M059J (cell line): Measurements from ENCODE around the gene PLD4. TPM values are rescaled to one million over a fixed set of nuclear protein-coding genes. Genes with fewer than 3 reads are reported as not detected.
"Not testable (repeated sequence)": the region's sequence is repeated elsewhere in the genome, so short reads cannot be mapped to it uniquely, and the experiment has no call there.

ENCODE experiments used
- DNase-seq: peaks from one replicate; pipeline ENCODE4 v3.0.0-alpha.2; 2012; ENCODE audit warnings: low read depth
- total RNA-seq: library from RNA; depleted of rRNA; stranded (reverse); fragments of >200 nt; shearing (Covaris generic); gene quantifications from 2 replicates; pipeline ENCODE4 v1.2.3, GENCODE V29; 2014; rRNA removed

PLD4 gene
- not detected in 2 replicates for total RNA-seq

- DNase-seq, result peak; percentile 43
These were observed at the start of gene PLD4 for GRCh38 chr14:104924421-104925213. PLD4 (plus strand) TSS chr14:104924879; CDS start chr14:104927141, 2,262 bp downstream.

DNA sequence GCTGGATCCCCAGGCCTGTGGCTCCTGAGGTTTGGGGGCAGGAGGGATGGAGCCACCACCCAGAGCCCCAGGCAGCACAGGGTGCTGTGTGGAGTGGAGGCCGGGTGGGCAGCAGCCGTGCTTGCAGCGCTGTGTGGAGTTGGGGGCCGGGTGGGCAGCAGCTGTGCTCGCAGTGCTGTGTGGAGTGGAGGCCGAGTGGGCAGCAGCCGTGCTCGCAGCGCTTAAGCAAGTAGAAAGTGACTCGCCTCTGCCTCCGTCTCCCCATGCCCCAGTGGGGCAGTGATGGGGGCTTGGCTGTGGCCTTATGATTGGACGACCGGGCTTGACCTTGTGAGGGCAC, 49.3 kb upstream of the PLD4 start:
- no peak for DNase-seq

- DNase-seq, result no peak
These were observed 48.9 kb upstream of the PLD4 start for GRCh38 chr14:104875811-104876210.

DNA sequence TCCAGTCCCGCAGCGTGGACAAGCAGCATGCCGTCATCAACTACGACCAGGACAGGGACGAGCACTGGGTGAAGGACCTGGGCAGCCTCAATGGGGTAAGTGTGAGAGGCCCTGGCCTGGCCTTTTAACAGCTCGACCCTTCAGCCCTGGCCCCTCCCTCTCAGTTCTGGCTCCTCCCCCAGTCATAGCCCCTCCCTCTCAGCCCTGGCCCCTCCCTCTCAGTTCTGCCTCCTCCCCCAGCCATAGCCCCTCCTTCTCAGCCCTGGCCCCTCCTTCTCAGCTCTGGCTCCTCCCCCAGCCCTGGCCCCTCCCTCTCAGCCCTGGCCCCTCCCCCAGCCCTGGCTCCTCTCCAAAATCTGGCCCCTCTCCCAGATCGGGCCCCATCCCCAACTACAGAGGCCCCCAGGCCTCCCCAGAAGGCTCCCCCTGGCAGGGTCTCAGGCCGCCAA, 48.4 kb upstream of the PLD4 start:
- DNase-seq, result no peak

DNA sequence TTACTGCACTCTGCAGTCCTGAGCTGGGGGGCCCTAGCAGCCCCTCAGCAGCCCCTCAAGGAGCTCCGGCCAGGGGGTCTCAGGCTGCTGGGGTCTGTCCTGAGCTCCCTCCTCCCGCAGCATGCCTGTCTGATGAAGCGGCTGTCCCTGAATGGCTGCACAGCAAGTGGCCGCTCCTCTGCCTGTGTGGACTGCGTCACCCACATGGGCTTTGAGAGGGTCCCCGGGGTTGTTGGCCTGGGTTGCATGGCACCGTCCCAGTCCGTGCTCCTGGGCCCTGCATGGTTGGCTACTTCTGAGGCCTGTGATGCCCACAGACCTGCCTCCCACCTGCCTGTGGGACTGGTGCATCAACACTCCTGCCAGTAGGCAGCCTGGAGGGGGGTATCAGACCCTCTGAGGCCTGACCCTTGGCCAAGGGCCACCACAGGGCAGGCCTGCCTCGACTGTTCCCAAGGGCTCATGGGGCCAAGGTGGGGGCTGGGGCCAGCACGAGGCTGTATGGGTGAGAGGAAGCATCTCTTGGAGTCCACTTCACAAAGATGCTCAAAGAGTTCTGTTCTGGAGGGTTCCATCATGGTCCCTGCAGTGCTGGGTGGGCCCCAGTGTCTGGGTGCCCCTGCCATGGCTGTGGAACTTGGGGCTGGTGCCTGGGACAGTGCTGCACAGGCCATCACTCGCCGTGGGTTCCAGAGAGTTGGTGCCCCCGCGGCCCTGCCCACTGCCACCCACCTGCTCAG, 47.4 kb upstream of the PLD4 start:
- no peak for DNase-seq

DNA sequence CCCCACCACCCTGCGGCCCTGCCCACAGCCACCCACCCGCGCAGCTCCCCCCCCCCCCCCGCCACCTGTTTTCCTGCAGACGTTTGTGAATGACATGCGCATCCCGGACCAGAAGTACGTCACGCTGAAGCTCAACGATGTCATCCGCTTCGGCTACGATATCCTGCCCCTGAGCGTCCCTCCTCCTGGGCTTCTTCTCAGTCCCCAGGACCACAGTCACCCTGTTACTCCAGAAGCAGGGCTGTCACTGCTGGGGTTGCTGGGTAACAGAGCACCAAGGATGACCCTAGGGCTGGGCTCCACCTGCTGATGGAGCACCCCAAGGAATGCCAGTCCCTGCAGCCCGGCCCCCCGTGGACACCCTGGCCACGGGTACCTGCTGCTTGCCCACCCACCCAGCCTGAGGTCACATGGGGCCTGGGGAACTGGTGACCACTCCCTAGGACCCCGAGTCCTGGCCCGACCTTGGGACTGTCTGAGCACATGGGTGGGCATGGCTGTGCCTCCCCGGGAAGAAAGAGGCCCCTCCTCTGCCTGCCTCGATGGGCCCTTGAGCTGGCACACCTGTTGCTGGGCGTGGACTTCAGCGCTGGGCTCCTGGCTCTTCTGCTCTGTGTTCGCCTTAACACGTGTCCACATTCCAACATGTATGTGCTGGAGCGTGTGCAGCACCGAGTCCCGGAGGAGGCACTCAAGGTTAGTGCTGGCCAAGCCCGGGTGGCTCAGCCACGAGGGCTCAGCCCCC, 46.7 kb upstream of the PLD4 start:
- DNase-seq, result no peak

GRCh38 chr14:104878582-104878981, 46.1 kb upstream of the PLD4 start:
- DNase-seq, result no peak

- no peak for DNase-seq
These were observed 45.3 kb upstream of the PLD4 start for GRCh38 chr14:104879201-104879982.

- DNase-seq, result no peak
These were observed 44.6 kb upstream of the PLD4 start for GRCh38 chr14:104879983-104880565.

GRCh38 chr14:104880584-104881210, 44.0 kb upstream of the PLD4 start:
- no peak for DNase-seq

- DNase-seq, result no peak
These were observed 43.2 kb upstream of the PLD4 start for GRCh38 chr14:104881369-104881979.

DNA sequence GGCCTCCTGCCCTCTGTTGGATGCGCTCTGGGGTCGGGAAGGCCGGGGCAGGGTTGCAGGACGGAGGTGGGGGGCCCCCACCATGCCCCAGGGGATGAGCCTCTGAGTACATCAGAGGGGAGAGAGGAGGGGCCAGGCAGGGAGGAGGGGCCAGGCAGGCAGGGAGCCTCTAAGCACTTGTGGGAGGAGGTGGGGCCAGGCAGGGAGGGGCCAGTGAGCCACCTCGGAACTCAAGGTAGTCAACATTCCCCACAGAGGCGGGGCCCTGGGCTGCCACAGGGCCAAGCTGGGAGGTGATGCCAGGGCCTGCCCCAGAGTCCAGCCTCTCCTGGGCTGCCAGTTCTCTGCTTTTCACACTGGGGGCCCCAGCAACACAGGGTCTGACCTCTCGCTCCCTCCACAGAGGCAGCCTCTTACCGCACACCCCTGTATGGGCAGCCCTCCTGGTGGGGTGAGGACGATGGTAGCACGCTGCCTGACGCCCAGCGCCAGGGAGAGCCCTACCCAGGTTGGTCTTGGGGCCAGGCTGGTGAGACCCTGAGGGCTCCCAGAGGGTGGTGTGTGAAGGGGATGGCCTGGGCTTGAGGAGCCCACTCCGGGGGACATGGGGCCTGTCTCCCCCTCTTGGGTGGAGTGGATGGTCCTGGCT, 42.2 kb upstream of the PLD4 start:
- peak; percentile 15 for DNase-seq

GRCh38 chr14:104882991-104883660, 41.6 kb upstream of the PLD4 start:
- no peak for DNase-seq

DNA sequence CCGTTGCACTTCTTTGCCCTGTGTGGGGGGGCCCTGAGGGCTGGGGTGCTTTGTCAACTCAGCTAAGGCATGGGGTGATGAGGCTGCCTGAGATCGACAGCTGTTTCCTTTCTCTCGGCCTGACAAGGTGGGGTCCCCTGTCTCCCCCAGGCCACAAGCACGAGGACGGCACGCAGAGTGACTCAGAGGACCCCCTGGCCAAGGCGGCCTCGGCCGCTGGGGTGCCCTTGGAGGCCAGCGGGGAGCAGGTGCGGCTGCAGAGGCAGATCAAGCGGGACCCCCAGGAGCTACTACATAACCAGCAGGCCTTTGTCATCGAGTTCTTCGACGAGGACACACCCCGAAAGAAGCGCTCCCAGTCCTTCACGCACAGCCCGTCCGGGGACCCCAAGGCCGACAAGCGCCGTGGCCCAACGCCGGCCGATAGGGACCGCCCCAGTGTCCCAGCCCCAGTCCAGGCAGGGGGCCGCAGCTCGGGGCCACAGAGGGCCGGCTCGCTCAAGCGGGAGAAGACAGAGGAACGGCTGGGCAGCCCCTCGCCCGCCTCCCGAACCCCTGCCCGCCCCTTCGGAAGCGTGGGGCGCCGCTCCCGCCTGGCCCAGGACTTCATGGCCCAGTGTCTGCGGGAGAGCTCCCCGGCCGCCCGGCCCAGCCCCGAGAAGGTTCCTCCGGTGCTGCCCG, 40.9 kb upstream of the PLD4 start:
- DNase-seq, result no peak

DNA sequence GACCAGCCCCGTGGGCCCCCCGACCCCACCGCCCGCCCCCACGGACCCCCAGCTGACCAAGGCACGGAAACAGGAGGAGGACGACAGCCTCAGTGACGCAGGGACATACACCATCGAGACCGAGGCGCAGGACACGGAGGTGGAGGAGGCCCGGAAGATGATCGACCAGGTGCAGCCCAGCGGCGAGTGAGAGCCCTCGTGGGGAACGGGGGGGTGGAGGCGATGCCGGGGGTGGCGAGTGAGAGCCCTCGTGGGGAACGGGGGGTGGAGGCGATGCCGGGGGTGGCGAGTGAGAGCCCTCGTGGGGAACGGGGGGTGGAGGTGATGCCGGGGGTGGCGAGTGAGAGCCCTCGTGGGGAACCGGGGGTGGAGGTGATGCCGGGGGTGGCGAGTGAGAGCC, 40.3 kb upstream of the PLD4 start:
- not testable (repeated sequence) for DNase-seq

- DNase-seq, result no peak
These were observed 39.4 kb upstream of the PLD4 start for GRCh38 chr14:104885031-104885972.

DNA sequence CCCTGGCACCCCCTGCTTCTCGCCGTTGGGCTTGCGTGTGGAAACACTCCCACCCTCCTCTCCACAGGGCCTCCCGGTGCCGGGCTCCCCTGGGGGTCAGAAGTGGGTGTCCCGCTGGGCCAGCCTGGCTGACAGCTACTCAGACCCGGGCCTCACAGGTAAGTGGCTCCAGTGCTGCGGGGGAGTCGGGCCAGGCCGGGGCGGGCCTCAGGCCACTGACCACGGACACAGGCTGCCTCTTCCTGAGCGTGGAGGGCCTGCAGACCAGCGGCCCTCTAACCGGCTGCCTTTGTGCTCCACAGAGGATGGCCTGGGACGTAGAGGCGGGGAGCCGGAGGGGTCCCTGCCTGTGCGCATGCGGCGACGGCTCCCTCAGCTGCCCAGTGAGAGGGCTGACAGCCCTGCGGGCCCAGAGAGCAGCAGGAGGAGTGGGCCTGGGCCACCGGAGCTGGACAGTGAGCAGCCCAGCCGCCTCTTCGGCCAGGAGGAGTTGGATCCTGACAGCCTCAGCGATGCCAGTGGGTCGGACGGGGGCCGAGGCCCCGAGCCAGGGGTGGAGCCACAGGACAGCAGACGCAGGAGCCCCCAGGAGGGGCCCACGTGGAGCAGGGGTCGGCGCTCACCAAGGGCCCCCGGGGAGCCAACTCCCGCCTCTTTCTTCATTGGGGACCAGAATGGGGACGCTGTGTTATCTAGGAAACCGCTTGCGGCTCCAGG, 38.5 kb upstream of the PLD4 start:
- no peak for DNase-seq
